ENCODE results near the gene APC2. TPM values are rescaled to one million over a fixed set of nuclear protein-coding genes. Genes with fewer than 3 reads are reported as not detected.
"Not testable (repeated sequence)": the region's sequence is repeated elsewhere in the genome, so short reads cannot be mapped to it uniquely, and the experiment has no call there.

Gene APC2
- total RNA-seq, 2 experiments from 2014 or later = 0.07 to 0.15 TPM

- Mint-ChIP-seq H3K36me3 (peaks cover 30% of the 10 kb centered on the region), H3K4me1 (ENCODE audit: low read depth) (peaks cover 11% of the 10 kb centered on the region), H3K27ac (no peak overlapping the region), H3K4me3 (no peak overlapping the region), H3K9me3 (no peaks in the 10 kb centered on the region), H3K27me3 (no peaks in the 10 kb centered on the region)
- ChIA-PET CTCF (no interaction called here), POLR2A (no interaction called here)
- intact Hi-C loops (cut with micrococcal nuclease) = loop anchor here (5.0 kb wide), 1 partner anchor 38 kb away; no protein-coding TSS in a partner anchor
- DNase-seq = no peak
Measured at GRCh38 chr19:1434577-1435060, 15.3 kb upstream of the APC2 start.

GRCh38 chr19:1435378-1435989 lies 14.4 kb upstream of the APC2 start:
- H3K27me3 Mint-ChIP-seq = no peaks in the 10 kb centered on the region
- intact Hi-C loops (cut with micrococcal nuclease) = loop anchor here (5.0 kb wide), 1 partner anchor 37 kb away; no protein-coding TSS in a partner anchor
- POLR2A ChIA-PET = no interaction called here

GRCh38 chr19:1437609-1438008 lies 12.3 kb upstream of the APC2 start:
- DNase-seq = no peak
- Mint-ChIP-seq H3K27ac (no peak overlapping the region), H3K4me1 (ENCODE audit: low read depth) (peaks cover 36% of the 10 kb centered on the region), H3K36me3 (peaks cover 49% of the 10 kb centered on the region), H3K27me3 (no peaks in the 10 kb centered on the region), H3K4me3 (no peak overlapping the region), H3K9me3 (no peaks in the 10 kb centered on the region)
- intact Hi-C loops (cut with micrococcal nuclease) = loop anchor here (2.0 to 5.0 kb wide), 2 partner anchors 31 to 35 kb away; partner anchors contain the start of gene DAZAP1
- ChIA-PET POLR2A (interaction anchor here (0.7 kb wide), 1 partner anchor 40 kb away, joined by 3 read pairs; no protein-coding TSS in a partner anchor), CTCF (interaction anchor here (0.8 to 1.6 kb wide), 4 partner anchors 25 to 158 kb away, joined by 3 to 4 read pairs (median 3); no protein-coding TSS in a partner anchor)

More at GRCh38 chr19:1435378-1435989, 14.4 kb upstream of the APC2 start:
- Mint-ChIP-seq H3K4me1 (ENCODE audit: low read depth) (peaks cover 18% of the 10 kb centered on the region), H3K27ac (no peak overlapping the region), H3K9me3 (no peaks in the 10 kb centered on the region), H3K36me3 (peaks cover 37% of the 10 kb centered on the region), H3K4me3 (no peak overlapping the region)
- CTCF ChIA-PET = no interaction called here
- no peak for DNase-seq

- peaks cover 47% of the 10 kb centered on the region for H3K36me3 Mint-ChIP-seq
- H3K9me3 Mint-ChIP-seq = no peaks in the 10 kb centered on the region
- peak; percentile 97 for DNase-seq
- peak within 1 kb of the TSS; percentile 98 for H3K27ac Mint-ChIP-seq
- ChIA-PET POLR2A (interaction anchor here (0.7 kb wide), 1 partner anchor 40 kb away, joined by 3 read pairs; no protein-coding TSS in a partner anchor), CTCF (interaction anchor here (0.7 to 1.0 kb wide), 4 partner anchors 26 to 159 kb away, joined by 3 read pairs; no protein-coding TSS in a partner anchor)
- H3K4me3 Mint-ChIP-seq = peak within 1 kb of the TSS; percentile 99
- peaks cover 36% of the 10 kb centered on the region for H3K4me1 Mint-ChIP-seq (ENCODE audit: low read depth)
- intact Hi-C loops (cut with micrococcal nuclease) = loop anchor here (2.0 to 5.0 kb wide), 2 partner anchors 31 to 34 kb away; partner anchors contain the start of gene DAZAP1
- H3K27me3 Mint-ChIP-seq = no peaks in the 10 kb centered on the region
Measured at GRCh38 chr19:1438035-1438932, 11.6 kb upstream of the APC2 start, which contains the start of gene RPS15. RPS15 (plus strand) TSS chr19:1438396; CDS start chr19:1438426, 30 bp downstream.

- DNase-seq = no peak
- ChIA-PET CTCF (interaction anchor here (0.7 kb wide), 1 partner anchor 39 kb away, joined by 3 read pairs; no protein-coding TSS in a partner anchor), POLR2A (no interaction called here)
- no peaks in the 10 kb centered on the region for H3K9me3 Mint-ChIP-seq
- H3K4me3 Mint-ChIP-seq = peak overlapping the region; percentile 99
- H3K4me1 Mint-ChIP-seq (ENCODE audit: low read depth) = peaks cover 36% of the 10 kb centered on the region
- intact Hi-C loops (cut with micrococcal nuclease) = loop anchor here (2.0 to 5.0 kb wide), 2 partner anchors 32 to 33 kb away; partner anchors contain the start of gene DAZAP1
- no peaks in the 10 kb centered on the region for H3K27me3 Mint-ChIP-seq
- H3K36me3 Mint-ChIP-seq = peaks cover 47% of the 10 kb centered on the region
- peak overlapping the region; percentile 98 for H3K27ac Mint-ChIP-seq
Measured at GRCh38 chr19:1438933-1439354, 11.0 kb upstream of the APC2 start.

- DNase-seq, H3K27me3 Mint-ChIP-seq, H3K9me3 Mint-ChIP-seq, CTCF ChIA-PET: not testable (repeated sequence)
- peaks cover 37% of the 10 kb centered on the region for H3K4me1 Mint-ChIP-seq (ENCODE audit: low read depth)
- H3K36me3 Mint-ChIP-seq = peaks cover 47% of the 10 kb centered on the region
- H3K27ac Mint-ChIP-seq = peak overlapping the region; percentile 98
- POLR2A ChIA-PET = interaction anchor here (1.4 kb wide), 1 partner anchor 31 kb away, joined by 4 read pairs; no protein-coding TSS in a partner anchor
- H3K4me3 Mint-ChIP-seq = peak overlapping the region; percentile 99
- intact Hi-C loops (cut with micrococcal nuclease) = loop anchor here (2.0 to 5.0 kb wide), 2 partner anchors 33 kb away; partner anchors contain the start of gene DAZAP1
Measured at GRCh38 chr19:1439525-1440417, 10.2 kb upstream of the APC2 start.

- H3K4me1 Mint-ChIP-seq (ENCODE audit: low read depth) = peaks cover 43% of the 10 kb centered on the region
- no peaks in the 10 kb centered on the region for H3K9me3 Mint-ChIP-seq
- intact Hi-C loops (cut with micrococcal nuclease) = no loop called here
- POLR2A ChIA-PET = interaction anchor here (1.4 kb wide), 1 partner anchor 30 kb away, joined by 4 read pairs; no protein-coding TSS in a partner anchor
- H3K27me3 Mint-ChIP-seq = no peaks in the 10 kb centered on the region
- peak overlapping the region; percentile 99 for H3K4me3 Mint-ChIP-seq
- no peak for DNase-seq
- peaks cover 44% of the 10 kb centered on the region for H3K36me3 Mint-ChIP-seq
- CTCF ChIA-PET = no interaction called here
- peak overlapping the region; percentile 56 for H3K27ac Mint-ChIP-seq
Measured at GRCh38 chr19:1440418-1440801, 9.5 kb upstream of the APC2 start.

GRCh38 chr19:1441022-1441426 lies 8.9 kb upstream of the APC2 start:
- intact Hi-C loops (cut with micrococcal nuclease) = no loop called here
- ChIA-PET CTCF (no interaction called here), POLR2A (interaction anchor here (0.7 to 1.4 kb wide), 2 partner anchors 30 to 65 kb away, joined by 4 to 5 read pairs; no protein-coding TSS in a partner anchor)
- Mint-ChIP-seq H3K36me3 (peaks cover 44% of the 10 kb centered on the region), H3K4me3 (peak overlapping the region; percentile 99), H3K4me1 (ENCODE audit: low read depth) (peaks cover 44% of the 10 kb centered on the region), H3K27ac (peak overlapping the region; percentile 23), H3K27me3 (no peaks in the 10 kb centered on the region), H3K9me3 (no peaks in the 10 kb centered on the region)
- no peak for DNase-seq

GRCh38 chr19:1441677-1442438 lies 8.1 kb upstream of the APC2 start:
- ChIA-PET POLR2A (no interaction called here), CTCF (interaction anchor here (1.1 kb wide), 1 partner anchor 162 kb away, joined by 3 read pairs; no protein-coding TSS in a partner anchor)
- Mint-ChIP-seq H3K4me3 (peak overlapping the region; percentile 32), H3K36me3 (peaks cover 44% of the 10 kb centered on the region), H3K9me3 (no peaks in the 10 kb centered on the region), H3K4me1 (ENCODE audit: low read depth) (peaks cover 44% of the 10 kb centered on the region), H3K27ac (no peak overlapping the region), H3K27me3 (no peaks in the 10 kb centered on the region)
- intact Hi-C loops (cut with micrococcal nuclease) = no loop called here
- no peak for DNase-seq

- H3K36me3 Mint-ChIP-seq = peaks cover 25% of the 10 kb centered on the region
- CTCF ChIA-PET = interaction anchor here (0.8 to 2.9 kb wide), 16 partner anchors 9 to 202 kb away, joined by 3 to 20 read pairs (median 3); no protein-coding TSS in a partner anchor
- DNase-seq = peak; percentile 86
- H3K27me3 Mint-ChIP-seq = peaks cover 21% of the 10 kb centered on the region
- H3K27ac Mint-ChIP-seq = no peak overlapping the region
- H3K4me3 Mint-ChIP-seq = peak overlapping the region; percentile 61
- H3K4me1 Mint-ChIP-seq (ENCODE audit: low read depth) = peaks cover 32% of the 10 kb centered on the region
- no peaks in the 10 kb centered on the region for H3K9me3 Mint-ChIP-seq
- intact Hi-C loops (cut with micrococcal nuclease) = loop anchor here (5.0 kb wide), 1 partner anchor 67 kb away; the partner anchor contains the start of gene ADAMTSL5
- POLR2A ChIA-PET = interaction anchor here (0.6 to 1.0 kb wide), 3 partner anchors 23 to 639 kb away, joined by 3 to 5 read pairs (median 4); no protein-coding TSS in a partner anchor
Measured at GRCh38 chr19:1445185-1445931, 4.6 kb upstream of the APC2 start.
